BLaER1 treated with 17β-estradiol and CSF1 and Interleukin-3, amounts not matched to agents 10 nM and 100 nM (cell line): Measurements from ENCODE around the gene EXOC2.
"Not testable (repeated sequence)": the region's sequence is repeated elsewhere in the genome, so short reads cannot be mapped to it uniquely, and the experiment has no call there.

Source experiments
- H3K27ac ChIP-seq, 11 experiments: shearing (Covaris generic); formaldehyde crosslinking; 2 replicates each; pipeline ENCODE4 v1.8.1; 2022
- H3K27me3 ChIP-seq, 11 experiments: shearing (Covaris generic); formaldehyde crosslinking; 2 replicates each; pipeline ENCODE4 v1.8.1; 2022
- H3K36me3 ChIP-seq, 11 experiments: shearing (Covaris generic); formaldehyde crosslinking; 2 replicates each; pipeline ENCODE4 v1.8.1; 2022
- H3K4me1 ChIP-seq, 10 experiments: shearing (Covaris generic); formaldehyde crosslinking; 2 replicates each; pipeline ENCODE4 v1.8.1; 2022
- H3K4me2 ChIP-seq, 11 experiments: shearing (Covaris generic); formaldehyde crosslinking; 2 replicates each; pipeline ENCODE4 v1.8.1; 2022
- H3K4me3 ChIP-seq, 10 experiments: shearing (Covaris generic); formaldehyde crosslinking; 2 replicates each; pipeline ENCODE4 v1.8.1; 2022
- H3K9ac ChIP-seq, 11 experiments: shearing (Covaris generic); formaldehyde crosslinking; 2 replicates each; pipeline ENCODE4 v1.8.1; 2022
- H3K9me3 ChIP-seq, 11 experiments: shearing (Covaris generic); formaldehyde crosslinking; replicated peaks in 1 of 11; 2 replicates each; pipeline ENCODE4 v1.8.1; 2022
- H4K20me1 ChIP-seq, 11 experiments: shearing (Covaris generic); formaldehyde crosslinking; 2 replicates each; pipeline ENCODE4 v1.8.1; 2022
- Cebpa-rat ChIP-seq, 11 experiments: shearing (Covaris generic); IDR thresholded peaks; 2 replicates each; pipeline ENCODE4 v1.8.1; 2022

Gene EXOC2

GRCh38 chr6:571892-572291 lies 121.0 kb downstream of the EXOC2 start:
- Histone ChIP-seq H4K20me1 (no peaks in the 10 kb centered on the region), H3K4me3 (no peak overlapping the region), H3K9me3 (peaks cover 2 to 13% (median 10%) of the 10 kb centered on the region in 11 experiments; a peak in 11 of 22 replicates), H3K4me2 (no peak overlapping the region), H3K27ac (no peak overlapping the region), H3K36me3 (peaks cover 23 to 87% (median 46%) of the 10 kb centered on the region in 11 experiments), H3K27me3 (no peaks in the 10 kb centered on the region), H3K4me1 (no peaks in the 10 kb centered on the region), H3K9ac (no peak overlapping the region)
- TF ChIP-seq Cebpa-rat (IDR thresholded peaks at IDR 0.05): no peak

DNA sequence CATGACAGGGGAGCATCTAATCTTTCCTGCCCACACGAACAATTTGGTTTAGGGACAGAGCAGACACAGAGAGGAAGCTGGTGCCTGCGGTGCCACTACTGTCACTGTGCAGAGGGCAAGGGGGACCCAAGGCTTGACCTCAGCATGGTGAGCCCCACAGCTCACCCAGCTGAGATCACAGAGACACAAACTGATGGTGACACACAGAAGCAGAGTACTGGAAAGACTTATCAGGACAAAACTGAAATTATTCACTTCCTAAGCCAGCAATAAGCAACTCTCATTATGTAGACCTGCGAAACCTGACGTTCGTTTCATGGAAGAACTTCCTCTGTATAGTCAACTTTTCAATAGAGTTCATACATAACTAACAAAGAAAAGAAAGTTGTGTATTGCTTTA lies 122.1 kb downstream of the EXOC2 start:
- Histone ChIP-seq H3K4me1 (no peaks in the 10 kb centered on the region), H3K4me3 (no peak overlapping the region), H4K20me1 (no peaks in the 10 kb centered on the region), H3K9ac (no peak overlapping the region), H3K36me3 (peaks cover 16 to 81% (median 41%) of the 10 kb centered on the region in 11 experiments), H3K27me3 (no peaks in the 10 kb centered on the region), H3K4me2 (no peak overlapping the region), H3K27ac (no peak overlapping the region), H3K9me3 (peaks cover 2 to 13% (median 7%) of the 10 kb centered on the region in 11 experiments; a peak in 11 of 22 replicates)
- TF ChIP-seq Cebpa-rat (IDR thresholded peaks at IDR 0.05): no peak

DNA sequence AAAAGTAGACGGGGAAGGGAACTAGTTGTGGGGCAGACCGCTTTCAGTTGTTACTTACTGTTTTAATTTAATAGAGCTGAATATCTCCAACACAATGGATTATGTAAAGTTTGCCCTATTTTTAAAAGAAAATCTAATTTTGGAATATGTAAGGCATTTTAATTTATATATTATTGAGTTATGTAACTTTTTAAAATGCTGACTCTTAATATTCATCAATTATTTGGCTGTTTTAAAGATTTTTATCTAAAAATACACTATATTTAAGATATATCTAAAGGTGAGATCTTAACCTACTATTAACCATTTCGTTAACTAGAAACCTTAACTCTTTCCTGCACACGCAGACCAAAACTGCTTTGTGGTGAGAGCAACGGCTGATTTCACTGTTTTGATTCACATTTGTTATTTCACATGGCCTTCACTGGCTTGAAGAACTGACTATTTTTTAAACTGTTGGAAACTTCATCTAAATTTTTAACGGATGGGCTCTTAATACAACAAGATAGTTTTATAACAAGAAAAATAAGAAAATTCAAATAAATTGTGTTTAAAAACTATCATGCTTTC lies 123.9 kb downstream of the EXOC2 start:
- H3K36me3 ChIP-seq: peaks cover 17 to 70% (median 32%) of the 10 kb centered on the region in 11 experiments
- no peak overlapping the region for H3K4me3 ChIP-seq
- no peaks in the 10 kb centered on the region for H3K4me1 ChIP-seq
- H4K20me1 ChIP-seq: no peaks in the 10 kb centered on the region
- TF ChIP-seq Cebpa-rat (IDR thresholded peaks at IDR 0.05): no peak
- no peaks in the 10 kb centered on the region for H3K27me3 ChIP-seq
- H3K27ac ChIP-seq: no peak overlapping the region
- H3K9ac ChIP-seq: no peak overlapping the region
- H3K9me3 ChIP-seq: no peaks in the 10 kb centered on the region
- H3K4me2 ChIP-seq: no peak overlapping the region

GRCh38 chr6:568085-568484 lies 124.9 kb downstream of the EXOC2 start:
- no peak for TF ChIP-seq Cebpa-rat (IDR thresholded peaks at IDR 0.05)
- H3K27ac ChIP-seq: no peak overlapping the region

GRCh38 chr6:563863-564262 lies 129.1 kb downstream of the EXOC2 start:
- no peak overlapping the region for H3K27ac ChIP-seq
- peaks cover 48 to 74% (median 55%) of the 10 kb centered on the region in 11 experiments for H3K36me3 ChIP-seq
- no peak overlapping the region for H3K4me2 ChIP-seq
- H3K9ac ChIP-seq: no peak overlapping the region
- no peaks in the 10 kb centered on the region for H4K20me1 ChIP-seq
- TF ChIP-seq Cebpa-rat (IDR thresholded peaks at IDR 0.05): peak in 2 of 11 experiments; percentile 47 to 73; a peak in 4 of 22 replicates
- peaks cover 0 to 27% (median 9%) of the 10 kb centered on the region in 11 experiments; a peak in 10 of 22 replicates for H3K9me3 ChIP-seq
- H3K27me3 ChIP-seq: no peaks in the 10 kb centered on the region
- peaks cover 0 to 5% (median 0%) of the 10 kb centered on the region in 10 experiments; a peak in 3 of 20 replicates for H3K4me1 ChIP-seq
- no peak overlapping the region for H3K4me3 ChIP-seq

More at GRCh38 chr6:568085-568484, 124.9 kb downstream of the EXOC2 start:
- Histone ChIP-seq H3K36me3 (peaks cover 24 to 70% (median 36%) of the 10 kb centered on the region in 11 experiments), H3K9me3 (no peaks in the 10 kb centered on the region), H3K4me1 (no peaks in the 10 kb centered on the region), H3K4me3 (no peak overlapping the region), H3K27me3 (no peaks in the 10 kb centered on the region), H3K4me2 (no peak overlapping the region), H3K9ac (no peak overlapping the region), H4K20me1 (no peaks in the 10 kb centered on the region)

- Histone ChIP-seq H3K9ac (no peak overlapping the region), H3K27ac (no peak overlapping the region), H4K20me1 (no peaks in the 10 kb centered on the region), H3K9me3 (peaks cover 0 to 27% (median 9%) of the 10 kb centered on the region in 11 experiments; a peak in 10 of 22 replicates), H3K4me1 (peaks cover 0 to 5% (median 0%) of the 10 kb centered on the region in 10 experiments; a peak in 3 of 20 replicates), H3K36me3 (peaks cover 51 to 73% (median 54%) of the 10 kb centered on the region in 11 experiments), H3K4me2 (no peak overlapping the region), H3K4me3 (no peak overlapping the region), H3K27me3 (no peaks in the 10 kb centered on the region)
- TF ChIP-seq Cebpa-rat (IDR thresholded peaks at IDR 0.05): no peak
Observed at GRCh38 chr6:562052-562676, 130.8 kb downstream of the EXOC2 start.

GRCh38 chr6:561335-561734 lies 131.6 kb downstream of the EXOC2 start:
- not testable (repeated sequence) for H3K27ac ChIP-seq, H3K4me1 ChIP-seq, H4K20me1 ChIP-seq, H3K9ac ChIP-seq, H3K4me3 ChIP-seq, H3K4me2 ChIP-seq, H3K27me3 ChIP-seq
- H3K36me3 ChIP-seq: peaks cover 54 to 80% (median 59%) of the 10 kb centered on the region in 11 experiments
- H3K9me3 ChIP-seq: peaks cover 0 to 27% (median 9%) of the 10 kb centered on the region in 11 experiments; a peak in 10 of 22 replicates

DNA sequence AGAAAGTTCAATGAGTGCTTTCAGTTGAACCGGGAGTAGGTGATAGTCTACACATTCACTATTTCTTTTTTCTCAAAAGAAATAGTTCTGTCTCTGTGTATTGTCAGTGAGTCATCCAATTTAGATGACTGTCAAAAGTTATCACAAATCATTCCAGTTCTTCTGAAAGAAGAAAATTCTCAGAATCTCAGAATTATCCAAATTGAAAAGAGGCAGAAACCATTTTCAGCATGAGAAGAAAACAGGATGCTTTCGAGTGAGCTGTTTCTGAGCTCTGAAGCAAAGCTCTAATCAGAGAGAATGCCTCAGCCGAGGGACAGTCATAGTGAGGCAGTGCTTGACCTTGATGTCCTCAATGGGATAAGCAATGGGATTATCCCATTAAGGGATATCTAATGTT lies 134.0 kb downstream of the EXOC2 start:
- TF ChIP-seq Cebpa-rat (IDR thresholded peaks at IDR 0.05): no peak

DNA sequence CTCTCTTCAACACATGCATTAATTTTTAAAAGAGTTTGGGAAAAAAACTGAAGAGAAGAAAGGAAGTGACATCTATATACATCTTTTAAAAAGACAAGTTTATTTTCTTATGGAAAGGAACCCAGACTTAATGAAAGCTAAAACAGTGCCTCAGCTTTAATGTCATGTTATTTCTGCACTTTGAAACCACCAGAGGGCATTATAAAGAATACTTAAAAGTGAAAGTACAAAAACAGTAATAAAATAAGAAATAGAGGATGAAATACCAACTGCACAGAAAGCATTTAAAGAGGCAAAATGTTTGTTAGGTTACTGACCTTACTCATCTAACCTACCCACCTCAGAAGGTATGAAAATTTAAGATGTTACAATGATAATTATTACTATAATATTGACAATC lies 134.8 kb downstream of the EXOC2 start:
- H3K9ac ChIP-seq: no peak overlapping the region
- peaks cover 0 to 5% (median 0%) of the 10 kb centered on the region in 10 experiments; a peak in 3 of 20 replicates for H3K4me1 ChIP-seq
- H3K9me3 ChIP-seq: peaks cover 0 to 27% (median 9%) of the 10 kb centered on the region in 11 experiments; a peak in 10 of 22 replicates
- no peaks in the 10 kb centered on the region for H4K20me1 ChIP-seq
- no peaks in the 10 kb centered on the region for H3K27me3 ChIP-seq
- no peak for TF ChIP-seq Cebpa-rat (IDR thresholded peaks at IDR 0.05)
- H3K4me2 ChIP-seq: no peak overlapping the region
- H3K27ac ChIP-seq: no peak overlapping the region
- H3K36me3 ChIP-seq: peaks cover 52 to 95% (median 66%) of the 10 kb centered on the region in 11 experiments
- H3K4me3 ChIP-seq: no peak overlapping the region

More for the DNA sequence above, 134.0 kb downstream of the EXOC2 start:
- no peak overlapping the region for H3K9ac ChIP-seq
- H3K4me1 ChIP-seq: peaks cover 0 to 5% (median 0%) of the 10 kb centered on the region in 10 experiments; a peak in 3 of 20 replicates
- no peak overlapping the region for H3K4me3 ChIP-seq
- no peaks in the 10 kb centered on the region for H4K20me1 ChIP-seq
- peaks cover 53 to 92% (median 66%) of the 10 kb centered on the region in 11 experiments for H3K36me3 ChIP-seq
- peaks cover 0 to 27% (median 9%) of the 10 kb centered on the region in 11 experiments; a peak in 10 of 22 replicates for H3K9me3 ChIP-seq
- no peak overlapping the region for H3K4me2 ChIP-seq
- no peak overlapping the region for H3K27ac ChIP-seq
- H3K27me3 ChIP-seq: no peaks in the 10 kb centered on the region
